GM12891 (cell line): Measurements from ENCODE around the gene MED14.

Experiments used
- PAX5 ChIP-seq: IDR thresholded peaks from 2 replicates; pipeline ENCODE4 v1.6.1; 2011; ENCODE audit warnings: low read length, moderate library complexity, mild to moderate bottlenecking; ENCODE audit not compliant: insufficient read depth, severe bottlenecking
- POLR2A ChIP-seq: IDR thresholded peaks from 2 replicates; pipeline ENCODE4 v1.6.1; 2011; ENCODE audit warnings: low read depth, low read length, control low read depth
- POLR2AphosphoS5 ChIP-seq: IDR thresholded peaks from 2 replicates; pipeline ENCODE4 v1.6.1; 2011; ENCODE audit warnings: low read depth, low read length, control low read depth
- POU2F2 ChIP-seq: IDR thresholded peaks from 2 replicates; pipeline ENCODE4 v1.6.1; 2011; ENCODE audit warnings: low read depth, mild to moderate bottlenecking, control low read depth, low read length, moderate library complexity
- SPI1 ChIP-seq: IDR thresholded peaks from 2 replicates; pipeline ENCODE4 v1.6.1; 2011; ENCODE audit warnings: low read depth, low read length, control low read depth
- TAF1 ChIP-seq: IDR thresholded peaks from 2 replicates; pipeline ENCODE4 v1.6.1; 2011; ENCODE audit warnings: low read depth, low read length, control low read depth

DNA sequence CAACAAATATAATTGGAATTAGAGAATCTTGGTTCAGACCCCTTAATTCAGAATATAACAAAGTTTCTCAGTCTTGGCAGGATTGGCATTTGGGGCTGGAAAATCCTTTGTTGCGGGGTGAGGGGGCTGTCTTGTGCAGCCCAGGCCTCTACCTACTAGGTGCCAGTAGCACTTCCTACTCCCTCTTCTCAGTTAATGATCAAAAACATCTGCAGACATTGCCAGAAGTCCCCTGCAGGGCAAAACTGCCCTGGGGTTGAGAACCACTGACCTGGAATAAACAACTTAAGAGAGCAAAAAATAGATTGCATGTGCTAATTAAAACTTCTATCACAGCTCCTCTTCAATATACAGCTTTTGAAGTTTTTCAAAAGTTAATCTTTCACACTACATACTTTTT, 51.2 kb downstream of the MED14 start:
- TF ChIP-seq POLR2A: no peak
- TF ChIP-seq POLR2AphosphoS5: no peak
- no peak for TF ChIP-seq TAF1
- no peak for TF ChIP-seq PAX5
- no peak for TF ChIP-seq SPI1
- TF ChIP-seq POU2F2: no peak
